Stimulated activated CD4-positive, alpha-beta T cell treated with anti-CD3 and anti-CD28 coated beads, Interleukin-4, amount 100 ng/mL, for 24 hours (primary cell): ENCODE results near the gene SETMAR.
"Not testable (repeated sequence)": the region's sequence is repeated elsewhere in the genome, so short reads cannot be mapped to it uniquely, and the experiment has no call there.

ENCODE experiments used
- DNase-seq: peaks from one replicate; pipeline ENCODE4 v3.0.0-alpha.2; 2020

Gene SETMAR

GRCh38 chr3:4303187-4304123 lies at the start of gene SETMAR:
Gene SETMAR (plus strand): TSS chr3:4303369. CDS start chr3:4303371, 2 bp downstream.
- DNase-seq, result peak; percentile 87

- DNase-seq, result no peak
Observed at GRCh38 chr3:4261406-4261805, 41.8 kb upstream of the SETMAR start.

DNA sequence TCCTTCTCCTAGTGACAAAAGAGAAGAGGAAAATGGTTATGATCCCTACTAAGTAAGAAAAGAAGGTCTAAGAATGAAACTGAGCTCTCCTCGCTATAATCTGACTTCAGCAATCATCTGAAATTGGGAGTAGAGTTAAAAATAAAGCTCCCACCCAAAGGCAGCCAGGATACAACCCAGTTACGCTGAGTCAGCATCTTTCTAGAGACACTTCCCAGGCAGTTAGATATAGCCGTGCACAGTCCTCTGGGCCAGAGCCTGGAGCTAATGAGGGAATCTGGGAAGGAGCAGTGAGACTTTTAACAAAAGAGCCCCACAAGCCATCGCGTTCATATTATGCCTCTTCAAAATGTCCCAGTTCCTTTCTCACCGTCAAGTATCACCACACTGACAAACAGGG lies 39.1 kb upstream of the SETMAR start:
- DNase-seq, result no peak

- no peak for DNase-seq
Observed at GRCh38 chr3:4270720-4271119, 32.4 kb upstream of the SETMAR start.

GRCh38 chr3:4271834-4272233 lies 31.3 kb upstream of the SETMAR start:
- DNase-seq, result no peak

DNA sequence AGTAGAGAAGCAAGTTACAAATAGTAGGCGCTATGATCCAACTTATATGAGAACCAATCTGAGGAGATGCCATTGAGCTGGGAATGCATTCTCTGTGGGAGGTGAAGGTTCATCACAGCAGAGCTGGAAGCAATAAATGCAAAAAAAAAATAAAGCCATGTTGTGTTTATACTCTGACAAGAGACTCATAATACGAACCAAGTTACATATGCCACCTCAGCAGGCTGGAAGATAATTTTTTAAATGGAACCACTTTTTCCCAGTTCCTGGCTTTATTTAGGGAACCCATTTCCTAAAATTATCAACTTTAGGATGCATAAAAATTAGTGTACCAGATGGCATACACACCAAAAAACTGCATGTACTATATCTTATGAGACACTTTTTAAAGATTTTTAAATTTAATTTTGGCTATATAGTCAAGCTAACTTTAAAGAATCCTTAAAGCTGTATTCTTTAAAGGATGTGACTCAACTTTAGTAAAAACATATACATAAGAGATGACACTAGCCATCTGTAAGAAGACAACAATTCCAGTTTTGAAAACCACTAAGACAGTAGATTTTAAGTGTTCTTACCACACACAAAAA lies 23.6 kb upstream of the SETMAR start:
- no peak for DNase-seq

- DNase-seq, result no peak
Observed at GRCh38 chr3:4281991-4282390, 21.2 kb upstream of the SETMAR start.

DNA sequence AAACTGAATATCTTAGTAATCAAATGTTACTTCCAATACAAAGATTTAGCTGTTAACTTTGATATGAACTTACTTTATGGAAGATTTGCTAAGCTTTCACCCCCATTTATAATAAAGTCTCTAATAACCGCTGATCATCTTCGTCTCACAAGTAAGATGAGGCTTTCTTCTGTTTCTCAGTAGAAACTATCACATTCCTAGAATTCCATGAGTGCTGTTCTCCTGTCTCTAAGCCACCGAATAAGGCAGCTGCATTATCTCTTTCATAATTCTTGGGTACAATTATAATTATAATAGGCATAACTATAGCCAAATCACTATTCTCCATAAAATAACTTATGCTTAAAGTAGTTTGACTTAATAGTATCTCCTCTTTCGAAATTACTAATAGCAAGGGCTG lies 18.3 kb upstream of the SETMAR start:
- DNase-seq, result no peak

GRCh38 chr3:4289044-4289443 lies 14.1 kb upstream of the SETMAR start:
- no peak for DNase-seq

- peak; percentile 32 for DNase-seq
Observed at GRCh38 chr3:4290272-4290893, 12.8 kb upstream of the SETMAR start.

DNA sequence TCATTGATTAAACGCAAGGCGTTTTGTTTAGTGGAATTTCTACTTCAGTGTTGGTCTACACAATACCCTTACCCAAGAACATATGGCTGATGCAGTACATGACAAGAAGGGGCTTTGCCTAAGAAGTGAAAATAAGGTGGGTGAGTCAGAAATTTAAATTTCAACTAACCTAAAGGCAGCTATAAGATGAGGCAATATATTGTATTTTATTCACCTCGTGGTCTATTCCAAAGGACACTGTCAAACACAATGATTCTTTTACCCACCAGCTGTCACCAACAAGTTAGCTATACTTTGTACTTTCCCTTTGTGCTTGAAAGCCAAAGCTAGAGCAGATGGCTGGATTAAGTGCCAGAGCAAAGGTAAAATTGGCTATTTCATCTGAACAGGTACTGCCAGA lies 10.9 kb upstream of the SETMAR start:
- no peak for DNase-seq

DNA sequence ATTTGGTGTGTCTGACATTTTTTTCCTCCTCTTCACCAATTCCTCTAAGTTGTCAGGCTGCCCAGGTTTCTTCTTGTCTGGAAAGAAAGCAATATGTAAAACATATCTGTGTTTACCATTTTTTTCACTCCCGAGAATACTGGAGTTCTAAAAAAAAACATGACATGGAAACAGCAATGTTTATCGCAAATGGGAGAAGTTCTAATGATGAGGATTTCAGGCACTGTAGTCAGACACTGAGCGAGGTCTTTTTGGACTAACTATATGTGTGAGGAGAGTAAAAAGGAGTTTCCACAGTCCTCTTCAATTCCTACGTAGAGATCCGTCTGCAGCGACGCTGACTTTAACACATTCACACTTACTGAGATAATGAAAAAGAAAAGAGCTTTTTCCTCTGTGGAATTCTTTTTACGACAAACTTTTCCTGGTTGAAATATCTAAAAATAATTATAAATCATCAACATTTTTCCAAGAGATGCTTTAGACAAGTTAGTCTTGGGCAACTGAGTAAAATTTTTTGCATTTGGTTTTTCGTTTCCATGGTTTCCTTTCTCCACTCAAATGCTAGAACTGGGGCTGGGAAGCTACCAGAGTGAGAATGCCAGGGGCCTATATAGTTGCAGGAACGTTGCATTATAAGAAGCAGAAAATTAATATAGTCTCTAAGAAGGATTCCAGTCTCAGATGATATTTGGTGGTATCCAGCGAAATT lies 8.4 kb upstream of the SETMAR start:
- no peak for DNase-seq

GRCh38 chr3:4296454-4296853 lies 6.7 kb upstream of the SETMAR start:
- DNase-seq, result not testable (repeated sequence)

DNA sequence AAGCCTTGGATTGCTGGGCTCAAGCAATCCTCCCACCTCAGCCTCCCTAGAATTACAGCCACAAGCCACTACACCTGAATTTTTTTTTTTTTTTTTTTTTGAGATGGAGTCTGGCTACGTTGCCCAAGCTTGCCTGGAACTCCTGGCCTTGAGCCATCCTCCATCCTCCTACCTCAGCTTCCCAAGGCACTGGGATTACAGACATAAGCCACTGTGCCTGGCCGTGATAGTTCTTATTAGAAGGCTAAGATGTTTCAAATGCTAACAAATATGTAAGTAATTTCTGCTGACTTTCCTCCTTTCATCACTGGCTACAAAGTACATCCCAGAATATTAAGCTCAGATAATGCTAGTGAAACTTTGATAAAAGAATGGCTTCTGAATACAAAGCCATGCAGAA lies 5.7 kb upstream of the SETMAR start:
- DNase-seq, result no peak

GRCh38 chr3:4302747-4303146 lies 422 bp upstream of the SETMAR start:
- no peak for DNase-seq

- not testable (repeated sequence) for DNase-seq
Observed at GRCh38 chr3:4305210-4305609, 2.0 kb downstream of the SETMAR start.

DNA sequence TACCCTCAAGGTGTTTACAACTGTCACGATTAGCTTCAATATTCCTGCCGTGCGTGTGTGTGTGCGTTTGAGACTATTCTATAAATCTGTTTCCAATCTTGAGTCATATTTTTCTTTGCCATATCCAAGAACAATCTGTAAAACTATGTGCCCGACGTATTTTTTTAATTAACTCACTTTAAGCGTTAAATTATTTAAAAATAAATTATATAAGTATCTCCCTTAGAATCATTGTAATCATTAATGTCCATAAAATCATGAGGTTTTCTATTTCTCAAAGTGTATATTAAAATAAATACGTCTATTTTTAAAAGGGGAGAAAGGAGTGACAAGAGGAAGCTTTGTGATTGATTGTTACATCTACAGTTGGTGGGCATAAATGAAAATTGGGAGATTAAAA lies 2.9 kb downstream of the SETMAR start:
- DNase-seq, result no peak

GRCh38 chr3:4306860-4307259 lies 3.7 kb downstream of the SETMAR start:
- no peak for DNase-seq

- no peak for DNase-seq
Observed at GRCh38 chr3:4309491-4310128, 6.4 kb downstream of the SETMAR start.

DNA sequence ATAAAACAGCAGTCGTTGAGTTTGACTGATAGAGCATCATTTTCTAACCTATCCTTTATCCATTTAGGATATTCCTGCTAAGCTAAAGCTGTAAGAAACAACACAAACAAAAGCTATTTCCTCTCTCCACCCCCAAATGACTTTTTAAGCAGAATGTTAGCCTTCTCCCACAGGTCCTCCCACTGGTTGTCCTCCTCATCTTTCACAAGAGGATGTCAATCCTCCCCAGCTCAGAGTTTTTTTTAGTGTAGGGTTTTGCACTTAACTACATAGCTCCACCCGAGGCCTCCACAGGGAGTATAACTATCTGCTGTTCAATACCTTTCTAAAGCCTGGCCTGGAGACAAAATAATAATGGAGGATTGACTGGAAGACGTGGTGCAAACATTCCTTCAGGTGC lies 7.8 kb downstream of the SETMAR start:
- no peak for DNase-seq

DNA sequence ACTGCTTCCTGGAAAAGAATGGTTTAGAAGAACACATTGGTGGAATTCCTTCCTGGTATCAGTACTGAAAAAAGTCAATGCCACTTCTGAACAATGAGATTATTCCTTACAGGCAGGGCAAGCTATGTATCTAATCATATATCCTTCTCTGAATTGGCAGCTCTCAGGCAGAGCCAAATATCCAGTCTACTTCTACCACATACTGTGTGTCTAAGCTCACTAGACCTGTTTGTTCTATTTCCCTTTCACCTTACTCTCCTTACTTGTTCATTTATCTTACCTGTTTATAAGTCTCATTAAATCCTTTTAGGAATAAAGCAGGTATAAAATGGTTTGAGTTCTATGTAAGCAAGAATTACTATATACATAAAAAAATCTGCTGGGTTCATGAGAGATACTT lies 8.3 kb downstream of the SETMAR start:
- DNase-seq, result no peak

- no peak for DNase-seq
Observed at GRCh38 chr3:4313606-4314293, 10.6 kb downstream of the SETMAR start.
